ENCODE data around the gene TOMM40L. TPM values are rescaled to one million over a fixed set of nuclear protein-coding genes. Genes with fewer than 3 reads are reported as not detected.

The TOMM40L gene
- total and polyA plus RNA-seq, 2 experiments from 2014 or later, result 11.4 to 14.5 TPM

GRCh38 chr1:161226759-161227158 is 899 bp downstream of the TOMM40L start:
- Histone ChIP-seq H3K27me3 (no peaks in the 10 kb centered on the region), H3K9me2 (replicated peaks; ENCODE audit: insufficient read depth) (no peaks in the 10 kb centered on the region), H3K9me3 (ENCODE audit: low read depth) (no peaks in the 10 kb centered on the region), H3K27ac (peak overlapping the region; percentile 17), H3K4me2 (peak overlapping the region; percentile 79), H4K20me1 (ENCODE audit: insufficient read depth, poor library complexity, severe bottlenecking) (no peaks in the 10 kb centered on the region), H3K4me3 (peak overlapping the region; percentile 50), H3K36me3 (replicated peaks; ENCODE audit: insufficient read depth, low read depth) (no peaks in the 10 kb centered on the region), H2AFZ (no peak overlapping the region), H3K4me1 (ENCODE audit: insufficient read depth) (peaks cover 10% of the 10 kb centered on the region), H3K79me2 (peaks cover 4% of the 10 kb centered on the region)
- no peak for TF ChIP-seq EZH2 (IDR thresholded peaks at IDR 0.05; ENCODE audit: borderline replicate concordance)
- TF ChIP-seq EZH2phosphoT487 (IDR thresholded peaks at IDR 0.05; ENCODE audit: low read depth, severe bottlenecking, unreplicated experiment), result no peak
- no peak for TF ChIP-seq CTCF (IDR thresholded peaks at IDR 0.05; ENCODE audit: poor library complexity)
- WGBS (ENCODE audit: low lambda C conversion rate, missing lambda C conversion rate), result 71% methylated on average over 3 of the region's 3 CpGs
- DNase-seq (ENCODE audit: low spot score), result no peak

- H3K9me2 ChIP-seq (replicated peaks; ENCODE audit: insufficient read depth), result no peaks in the 10 kb centered on the region
- H3K4me1 ChIP-seq (ENCODE audit: insufficient read depth), result peaks cover 10% of the 10 kb centered on the region
- no peaks in the 10 kb centered on the region for H3K9me3 ChIP-seq (ENCODE audit: low read depth)
- DNase-seq (ENCODE audit: low spot score), result peak; percentile 91
- peak overlapping the region; percentile 26 for H3K27ac ChIP-seq
- no peaks in the 10 kb centered on the region for H3K36me3 ChIP-seq (replicated peaks; ENCODE audit: insufficient read depth, low read depth)
- no peak overlapping the region for H2AFZ ChIP-seq
- no peak for TF ChIP-seq EZH2 (IDR thresholded peaks at IDR 0.05; ENCODE audit: borderline replicate concordance)
- TF ChIP-seq CTCF (IDR thresholded peaks at IDR 0.05; ENCODE audit: poor library complexity), result peak; percentile 87
- TF ChIP-seq EZH2phosphoT487 (IDR thresholded peaks at IDR 0.05; ENCODE audit: low read depth, severe bottlenecking, unreplicated experiment), result no peak
- H3K4me3 ChIP-seq, result peak overlapping the region; percentile 50
- H3K4me2 ChIP-seq, result peak overlapping the region; percentile 79
- WGBS (ENCODE audit: low lambda C conversion rate, missing lambda C conversion rate), result 53% methylated on average over 11 of the region's 11 CpGs
- H3K27me3 ChIP-seq, result no peaks in the 10 kb centered on the region
- peaks cover 4% of the 10 kb centered on the region for H3K79me2 ChIP-seq
- H4K20me1 ChIP-seq (ENCODE audit: insufficient read depth, poor library complexity, severe bottlenecking), result no peaks in the 10 kb centered on the region
Observed at GRCh38 chr1:161227196-161227871, 1.5 kb downstream of the TOMM40L start.

- no peak overlapping the region for H3K27ac ChIP-seq
- H3K4me1 ChIP-seq (ENCODE audit: insufficient read depth), result peaks cover 10% of the 10 kb centered on the region
Observed at GRCh38 chr1:161228032-161228431, 2.2 kb downstream of the TOMM40L start.

More at GRCh38 chr1:161228032-161228431, 2.2 kb downstream of the TOMM40L start:
- H3K79me2 ChIP-seq, result peaks cover 4% of the 10 kb centered on the region
- peak overlapping the region; percentile 79 for H3K4me2 ChIP-seq
- TF ChIP-seq EZH2 (IDR thresholded peaks at IDR 0.05; ENCODE audit: borderline replicate concordance) (no peak), EZH2phosphoT487 (IDR thresholded peaks at IDR 0.05; ENCODE audit: low read depth, severe bottlenecking, unreplicated experiment) (no peak), CTCF (IDR thresholded peaks at IDR 0.05; ENCODE audit: poor library complexity) (no peak)
- H3K27me3 ChIP-seq, result no peaks in the 10 kb centered on the region
- DNase-seq (ENCODE audit: low spot score), result no peak
- no peak overlapping the region for H2AFZ ChIP-seq
- no peaks in the 10 kb centered on the region for H3K9me3 ChIP-seq (ENCODE audit: low read depth)
- H3K9me2 ChIP-seq (replicated peaks; ENCODE audit: insufficient read depth), result no peaks in the 10 kb centered on the region
- no peaks in the 10 kb centered on the region for H3K36me3 ChIP-seq (replicated peaks; ENCODE audit: insufficient read depth, low read depth)
- no peaks in the 10 kb centered on the region for H4K20me1 ChIP-seq (ENCODE audit: insufficient read depth, poor library complexity, severe bottlenecking)
- no peak overlapping the region for H3K4me3 ChIP-seq
- 88% methylated on average over 7 of the region's 7 CpGs for WGBS (ENCODE audit: low lambda C conversion rate, missing lambda C conversion rate)

All from hepatocyte (in vitro differentiated cells).